Right atrium auricular region (tissue), 2 donors: Measurements from ENCODE around the gene NASP. TPM values are rescaled to one million over a fixed set of nuclear protein-coding genes. Genes with fewer than 3 reads are reported as not detected.

Experiments used
- DNase-seq: peaks from one replicate; pipeline ENCODE4 v3.0.0-alpha.2; 2019; ENCODE audit warnings: low spot score
- H3K27ac ChIP-seq, 2 donors: fragments of 200-600 bp; sonication (generic); 1 replicate in 1 of 2; 2 replicates in 1 of 2; pipeline ENCODE4 v1.5.1; 2016 to 2019
- H3K27me3 ChIP-seq, 2 donors: fragments of 200-600 bp; sonication (generic); one replicate each; pipeline versions ENCODE4 v1.5.1 to v1.6.0; 2017 to 2019
- H3K36me3 ChIP-seq: fragments of 200-600 bp; sonication (generic); one replicate; pipeline ENCODE4 v1.5.1; 2016
- H3K4me1 ChIP-seq, 2 donors: fragments of 200-600 bp; sonication (generic); one replicate each; pipeline versions ENCODE4 v1.5.1 to v1.6.0; 2017 to 2019
- H3K4me3 ChIP-seq, 2 donors: fragments of 200-600 bp; sonication (generic); 1 replicate in 1 of 2; 2 replicates in 1 of 2; pipeline ENCODE4 v1.5.1; 2017 to 2019; ENCODE audit warnings: mild to moderate bottlenecking in 1 of 2, moderate library complexity in 1 of 2
- H3K9me3 ChIP-seq, 2 donors: fragments of 200-600 bp; sonication (generic); one replicate each; pipeline ENCODE4 v1.5.1; 2019
- total RNA-seq, 2 donors: library from RNA; depleted of rRNA; stranded (reverse); fragments of >200 nt; gene quantifications; one replicate each; pipeline ENCODE4 v1.1.0, GENCODE V29; 2016
- TF ChIP-seq, protein P1 (sequence below), 2 donors: fragments of 200-600 bp; sonication (generic); IDR thresholded peaks; one replicate each; pipeline ENCODE4 v1.5.1; 2019; ENCODE audit warnings: antibody characterized with exemption in 2 of 2

NASP gene
- total RNA-seq, 2 donors from 2014 or later, result 30.6 to 32.3 TPM

DNA sequence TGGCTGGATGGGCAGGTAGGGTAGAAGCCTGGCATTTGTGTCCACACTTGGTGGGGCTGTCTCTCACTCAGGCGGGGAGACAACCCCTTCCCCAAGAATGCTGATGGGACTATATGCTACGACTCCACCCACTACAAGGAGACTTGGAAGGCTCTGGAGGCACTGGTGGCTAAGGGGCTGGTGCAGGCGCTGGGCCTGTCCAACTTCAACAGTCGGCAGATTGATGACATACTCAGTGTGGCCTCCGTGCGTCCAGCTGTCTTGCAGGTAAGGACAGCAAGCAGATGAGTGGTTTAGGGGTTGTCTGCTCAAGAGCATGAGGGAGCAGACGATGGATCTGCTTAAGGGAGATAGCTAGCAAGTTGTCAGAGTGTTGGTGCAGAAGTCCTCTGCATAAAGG is 15.9 kb upstream of the NASP start:
- no peaks in the 10 kb centered on the region for H3K27me3 ChIP-seq
- TF ChIP-seq, protein P1, sequence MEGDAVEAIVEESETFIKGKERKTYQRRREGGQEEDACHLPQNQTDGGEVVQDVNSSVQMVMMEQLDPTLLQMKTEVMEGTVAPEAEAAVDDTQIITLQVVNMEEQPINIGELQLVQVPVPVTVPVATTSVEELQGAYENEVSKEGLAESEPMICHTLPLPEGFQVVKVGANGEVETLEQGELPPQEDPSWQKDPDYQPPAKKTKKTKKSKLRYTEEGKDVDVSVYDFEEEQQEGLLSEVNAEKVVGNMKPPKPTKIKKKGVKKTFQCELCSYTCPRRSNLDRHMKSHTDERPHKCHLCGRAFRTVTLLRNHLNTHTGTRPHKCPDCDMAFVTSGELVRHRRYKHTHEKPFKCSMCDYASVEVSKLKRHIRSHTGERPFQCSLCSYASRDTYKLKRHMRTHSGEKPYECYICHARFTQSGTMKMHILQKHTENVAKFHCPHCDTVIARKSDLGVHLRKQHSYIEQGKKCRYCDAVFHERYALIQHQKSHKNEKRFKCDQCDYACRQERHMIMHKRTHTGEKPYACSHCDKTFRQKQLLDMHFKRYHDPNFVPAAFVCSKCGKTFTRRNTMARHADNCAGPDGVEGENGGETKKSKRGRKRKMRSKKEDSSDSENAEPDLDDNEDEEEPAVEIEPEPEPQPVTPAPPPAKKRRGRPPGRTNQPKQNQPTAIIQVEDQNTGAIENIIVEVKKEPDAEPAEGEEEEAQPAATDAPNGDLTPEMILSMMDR (IDR thresholded peaks at IDR 0.05), result no peak
- H3K4me3 ChIP-seq, result no peak overlapping the region
- peaks cover 0 to 12% of the 10 kb centered on the region in 2 donors for H3K4me1 ChIP-seq
- no peak for DNase-seq
- no peaks in the 10 kb centered on the region for H3K9me3 ChIP-seq
- H3K27ac ChIP-seq, result no peak overlapping the region
- peaks cover 30% of the 10 kb centered on the region for H3K36me3 ChIP-seq

DNA sequence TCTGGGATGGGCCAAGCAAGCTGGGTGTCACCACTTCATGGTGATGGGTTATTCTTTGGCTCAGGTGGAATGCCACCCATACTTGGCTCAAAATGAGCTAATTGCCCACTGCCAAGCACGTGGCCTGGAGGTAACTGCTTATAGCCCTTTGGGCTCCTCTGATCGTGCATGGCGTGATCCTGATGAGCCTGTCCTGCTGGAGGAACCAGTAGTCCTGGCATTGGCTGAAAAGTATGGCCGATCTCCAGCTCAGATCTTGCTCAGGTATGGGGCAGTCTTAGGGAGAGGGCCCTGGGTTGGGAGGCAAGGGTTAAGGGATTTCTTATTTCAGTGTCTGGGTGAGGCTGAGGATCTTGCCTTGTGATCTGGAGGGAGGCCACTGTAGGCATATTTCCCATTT is 15.4 kb upstream of the NASP start:
- H3K27ac ChIP-seq, result no peak overlapping the region
- peaks cover 0 to 12% of the 10 kb centered on the region in 2 donors for H3K4me1 ChIP-seq
- H3K27me3 ChIP-seq, result no peaks in the 10 kb centered on the region
- H3K36me3 ChIP-seq, result peaks cover 29% of the 10 kb centered on the region
- TF ChIP-seq, protein P1 (IDR thresholded peaks at IDR 0.05), result no peak
- H3K4me3 ChIP-seq, result no peak overlapping the region
- no peaks in the 10 kb centered on the region for H3K9me3 ChIP-seq
- no peak for DNase-seq

DNA sequence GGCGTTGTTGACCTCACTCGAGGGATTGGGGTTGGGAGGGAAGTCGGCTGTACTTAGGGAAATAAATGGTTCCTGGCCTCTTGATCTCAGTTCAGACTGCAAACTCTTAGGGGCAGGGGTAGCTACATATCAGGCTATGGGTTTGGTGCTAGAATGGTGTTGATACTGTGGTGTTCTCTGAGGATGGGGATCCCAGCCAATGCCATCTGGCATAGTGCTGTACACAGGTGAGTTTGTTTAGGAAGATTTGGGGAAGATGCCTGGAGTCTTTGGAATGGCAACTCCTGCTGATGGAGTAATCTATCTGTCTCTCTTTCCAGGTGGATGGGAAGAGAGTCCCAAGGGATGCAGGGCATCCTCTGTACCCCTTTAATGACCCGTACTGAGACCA is 14.3 kb upstream of the NASP start:
- DNase-seq, result no peak
- H3K9me3 ChIP-seq, result no peaks in the 10 kb centered on the region
- H3K27ac ChIP-seq, result peak overlapping the region in 1 of 2 donors; percentile 7
- TF ChIP-seq, protein P1 (IDR thresholded peaks at IDR 0.05), result no peak
- H3K4me1 ChIP-seq, result peaks cover 0 to 12% of the 10 kb centered on the region in 2 donors
- H3K36me3 ChIP-seq, result peaks cover 29% of the 10 kb centered on the region
- H3K4me3 ChIP-seq, result no peak overlapping the region
- H3K27me3 ChIP-seq, result no peaks in the 10 kb centered on the region

DNA sequence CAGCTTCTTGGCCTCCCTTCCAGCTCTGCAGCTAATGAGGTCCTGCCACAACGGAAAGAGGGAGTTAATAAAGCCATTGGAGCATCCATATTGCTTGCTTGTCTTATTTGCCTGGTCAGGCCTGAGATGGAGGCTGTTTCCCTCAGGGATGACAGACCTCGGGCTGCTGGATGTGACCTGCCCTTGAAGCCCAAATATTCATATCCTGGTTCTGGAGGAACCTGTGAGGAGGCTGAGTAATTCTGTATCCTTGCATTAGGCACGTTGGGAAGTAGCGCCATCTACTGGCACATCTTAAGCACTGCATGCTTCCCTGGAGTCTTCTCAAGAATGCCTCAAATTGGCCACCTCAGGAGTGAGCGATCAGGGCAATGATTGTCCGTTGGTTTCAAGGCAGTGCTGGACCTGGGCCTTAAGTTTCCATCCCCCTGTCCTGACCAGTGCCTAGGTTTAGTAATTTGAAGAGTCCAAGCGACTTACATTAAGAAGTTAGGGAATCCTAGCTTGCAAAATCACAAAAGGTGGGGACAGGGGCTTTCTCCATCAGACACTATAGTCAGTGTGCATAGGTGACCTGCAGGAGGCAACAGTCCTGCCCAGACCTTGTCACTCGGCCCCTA is 13.8 kb upstream of the NASP start:
- Histone ChIP-seq H3K27me3 (no peaks in the 10 kb centered on the region), H3K27ac (peak overlapping the region in 1 of 2 donors; percentile 7), H3K4me3 (no peak overlapping the region), H3K9me3 (no peaks in the 10 kb centered on the region), H3K36me3 (peaks cover 29% of the 10 kb centered on the region), H3K4me1 (peaks cover 0 to 12% of the 10 kb centered on the region in 2 donors)
- DNase-seq, result peak; percentile 82
- TF ChIP-seq, protein P1 (IDR thresholded peaks at IDR 0.05), result peak; percentile 97

DNA sequence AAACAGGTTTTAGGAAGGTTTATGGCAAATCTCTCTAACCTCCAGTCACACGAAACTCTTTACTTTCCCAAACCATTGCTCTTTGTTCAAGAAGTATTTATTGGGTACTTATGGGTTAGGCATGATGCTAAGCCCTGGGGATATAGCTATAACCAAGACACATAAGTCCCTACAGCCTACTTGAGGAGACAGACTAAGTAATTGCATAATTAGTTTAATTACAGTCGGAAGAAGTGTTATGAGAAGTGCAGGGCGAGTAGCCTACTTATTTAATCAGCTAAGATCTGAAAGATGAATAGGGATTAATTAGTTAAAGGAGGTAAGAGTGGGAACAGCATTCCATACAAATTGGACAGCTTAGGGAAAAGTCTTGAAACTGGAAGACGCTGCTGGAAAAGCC is 13.2 kb upstream of the NASP start:
- H3K27ac ChIP-seq, result no peak overlapping the region
- peaks cover 29% of the 10 kb centered on the region for H3K36me3 ChIP-seq
- TF ChIP-seq, protein P1 (IDR thresholded peaks at IDR 0.05), result no peak
- no peaks in the 10 kb centered on the region for H3K9me3 ChIP-seq
- no peak for DNase-seq
- H3K4me1 ChIP-seq, result peaks cover 0 to 12% of the 10 kb centered on the region in 2 donors
- H3K27me3 ChIP-seq, result no peaks in the 10 kb centered on the region
- H3K4me3 ChIP-seq, result no peak overlapping the region
